ENCODE measurements around the gene SLC4A9.

SLC4A9 gene

GRCh38 chr5:140348104-140348503 lies 11.9 kb upstream of the SLC4A9 start:
- no peak overlapping the region for H3K9ac ChIP-seq (ENCODE audit: low read length)
- no peaks in the 10 kb centered on the region for H3K36me3 ChIP-seq (ENCODE audit: low read length)
- no peak overlapping the region for H3K27ac ChIP-seq (ENCODE audit: low read depth, low read length)
- no peaks in the 10 kb centered on the region for H3K79me2 ChIP-seq (ENCODE audit: insufficient read depth, low read length)
- no peak overlapping the region for H3K4me2 ChIP-seq (ENCODE audit: low read depth, low read length, poor library complexity, severe bottlenecking)
- H4K20me1 ChIP-seq (ENCODE audit: low read depth, low read length), result no peaks in the 10 kb centered on the region
- no peaks in the 10 kb centered on the region for H3K9me3 ChIP-seq (ENCODE audit: insufficient read depth, low read length)
- H3K9me2 ChIP-seq (replicated peaks; ENCODE audit: insufficient read depth, low read length), result no peaks in the 10 kb centered on the region
- H3K4me3 ChIP-seq (ENCODE audit: insufficient read depth, low read length, poor library complexity, severe bottlenecking), result no peak overlapping the region
- no peak overlapping the region for H2AFZ ChIP-seq (ENCODE audit: low read depth, low read length, severe bottlenecking)
- no peaks in the 10 kb centered on the region for H3F3A ChIP-seq (ENCODE audit: insufficient read depth)
- H3K27me3 ChIP-seq (ENCODE audit: low read length), result no peaks in the 10 kb centered on the region
- no peak for TF ChIP-seq EZH2phosphoT487 (conservative IDR thresholded peaks at IDR 0.05; ENCODE audit: low read length)
- TF ChIP-seq CTCF (IDR thresholded peaks at IDR 0.05; ENCODE audit: insufficient read depth, low read length, poor library complexity, severe bottlenecking), result no peak

GRCh38 chr5:140349244-140349643 lies 10.8 kb upstream of the SLC4A9 start:
- Histone ChIP-seq H3K4me2 (ENCODE audit: low read depth, low read length, poor library complexity, severe bottlenecking) (no peak overlapping the region), H3K9me3 (ENCODE audit: insufficient read depth, low read length) (no peaks in the 10 kb centered on the region), H4K20me1 (ENCODE audit: low read depth, low read length) (no peaks in the 10 kb centered on the region), H3F3A (ENCODE audit: insufficient read depth) (no peaks in the 10 kb centered on the region), H3K27me3 (ENCODE audit: low read length) (no peaks in the 10 kb centered on the region), H3K79me2 (ENCODE audit: insufficient read depth, low read length) (no peaks in the 10 kb centered on the region), H3K4me3 (ENCODE audit: insufficient read depth, low read length, poor library complexity, severe bottlenecking) (no peak overlapping the region), H3K9ac (ENCODE audit: low read length) (no peak overlapping the region), H3K36me3 (ENCODE audit: low read length) (no peaks in the 10 kb centered on the region), H2AFZ (ENCODE audit: low read depth, low read length, severe bottlenecking) (no peak overlapping the region), H3K27ac (ENCODE audit: low read depth, low read length) (no peak overlapping the region), H3K9me2 (replicated peaks; ENCODE audit: insufficient read depth, low read length) (no peaks in the 10 kb centered on the region)
- no peak for TF ChIP-seq EZH2phosphoT487 (conservative IDR thresholded peaks at IDR 0.05; ENCODE audit: low read length)

- Histone ChIP-seq H3K4me3 (ENCODE audit: insufficient read depth, low read length, poor library complexity, severe bottlenecking) (no peak overlapping the region), H3K79me2 (ENCODE audit: insufficient read depth, low read length) (no peaks in the 10 kb centered on the region), H3K27me3 (ENCODE audit: low read length) (no peaks in the 10 kb centered on the region), H3K27ac (ENCODE audit: low read depth, low read length) (no peak overlapping the region), H3K9ac (ENCODE audit: low read length) (no peak overlapping the region), H3K9me3 (ENCODE audit: insufficient read depth, low read length) (no peaks in the 10 kb centered on the region), H3K36me3 (ENCODE audit: low read length) (no peaks in the 10 kb centered on the region), H3F3A (ENCODE audit: insufficient read depth) (no peaks in the 10 kb centered on the region), H2AFZ (ENCODE audit: low read depth, low read length, severe bottlenecking) (no peak overlapping the region), H4K20me1 (ENCODE audit: low read depth, low read length) (no peaks in the 10 kb centered on the region), H3K9me2 (replicated peaks; ENCODE audit: insufficient read depth, low read length) (no peaks in the 10 kb centered on the region), H3K4me2 (ENCODE audit: low read depth, low read length, poor library complexity, severe bottlenecking) (no peak overlapping the region)
- no peak for TF ChIP-seq EZH2phosphoT487 (conservative IDR thresholded peaks at IDR 0.05; ENCODE audit: low read length)
- TF ChIP-seq CTCF (IDR thresholded peaks at IDR 0.05; ENCODE audit: insufficient read depth, low read length, poor library complexity, severe bottlenecking), result peak; percentile 86
Observed at GRCh38 chr5:140351609-140352334, 8.2 kb upstream of the SLC4A9 start.

- Histone ChIP-seq H4K20me1 (ENCODE audit: low read depth, low read length) (no peaks in the 10 kb centered on the region), H3K4me2 (ENCODE audit: low read depth, low read length, poor library complexity, severe bottlenecking) (no peak overlapping the region), H3K9me3 (ENCODE audit: insufficient read depth, low read length) (no peaks in the 10 kb centered on the region), H3K9me2 (replicated peaks; ENCODE audit: insufficient read depth, low read length) (no peaks in the 10 kb centered on the region), H3K79me2 (ENCODE audit: insufficient read depth, low read length) (no peaks in the 10 kb centered on the region), H2AFZ (ENCODE audit: low read depth, low read length, severe bottlenecking) (no peak overlapping the region), H3K27ac (ENCODE audit: low read depth, low read length) (no peak overlapping the region), H3K36me3 (ENCODE audit: low read length) (no peaks in the 10 kb centered on the region), H3K4me3 (ENCODE audit: insufficient read depth, low read length, poor library complexity, severe bottlenecking) (no peak overlapping the region), H3F3A (ENCODE audit: insufficient read depth) (no peaks in the 10 kb centered on the region), H3K27me3 (ENCODE audit: low read length) (no peaks in the 10 kb centered on the region), H3K9ac (ENCODE audit: low read length) (no peak overlapping the region)
- TF ChIP-seq EZH2phosphoT487 (conservative IDR thresholded peaks at IDR 0.05; ENCODE audit: low read length) (no peak), CTCF (IDR thresholded peaks at IDR 0.05; ENCODE audit: insufficient read depth, low read length, poor library complexity, severe bottlenecking) (no peak)
Observed at GRCh38 chr5:140355546-140355945, 4.4 kb upstream of the SLC4A9 start.

Measured in SU-DHL-6 (cell line).